HG03139 (cell line): ENCODE data around the gene RGR.

Experiments
- ATAC-seq: cut with Tn5 transposase; IDR thresholded peaks from one replicate; pipeline ENCODE4 v1.9.1; 2021; ENCODE audit not compliant: unreplicated experiment

Gene RGR

DNA sequence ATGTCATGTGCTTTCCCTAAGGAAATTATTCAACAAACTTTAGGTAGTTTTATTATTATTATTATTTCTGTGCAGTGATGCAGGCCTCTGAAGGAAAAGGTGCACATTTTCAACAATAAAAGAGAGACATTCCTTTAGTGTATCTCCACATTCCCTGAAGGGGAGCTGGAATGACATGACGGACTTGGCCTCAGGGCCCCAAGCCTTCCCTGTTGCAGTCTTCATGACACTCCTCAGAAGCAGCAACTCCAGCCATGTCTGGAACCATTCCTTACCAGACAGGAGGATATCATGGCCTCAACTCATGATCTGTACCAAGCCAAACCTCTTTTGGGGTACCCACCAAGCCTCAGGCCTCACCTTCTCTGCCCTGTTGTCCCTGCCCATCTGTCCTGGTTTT, 48.3 kb downstream of the RGR start:
- no peak for ATAC-seq

- no peak for ATAC-seq
These were observed 48.7 kb downstream of the RGR start for GRCh38 chr10:84293574-84294016.

DNA sequence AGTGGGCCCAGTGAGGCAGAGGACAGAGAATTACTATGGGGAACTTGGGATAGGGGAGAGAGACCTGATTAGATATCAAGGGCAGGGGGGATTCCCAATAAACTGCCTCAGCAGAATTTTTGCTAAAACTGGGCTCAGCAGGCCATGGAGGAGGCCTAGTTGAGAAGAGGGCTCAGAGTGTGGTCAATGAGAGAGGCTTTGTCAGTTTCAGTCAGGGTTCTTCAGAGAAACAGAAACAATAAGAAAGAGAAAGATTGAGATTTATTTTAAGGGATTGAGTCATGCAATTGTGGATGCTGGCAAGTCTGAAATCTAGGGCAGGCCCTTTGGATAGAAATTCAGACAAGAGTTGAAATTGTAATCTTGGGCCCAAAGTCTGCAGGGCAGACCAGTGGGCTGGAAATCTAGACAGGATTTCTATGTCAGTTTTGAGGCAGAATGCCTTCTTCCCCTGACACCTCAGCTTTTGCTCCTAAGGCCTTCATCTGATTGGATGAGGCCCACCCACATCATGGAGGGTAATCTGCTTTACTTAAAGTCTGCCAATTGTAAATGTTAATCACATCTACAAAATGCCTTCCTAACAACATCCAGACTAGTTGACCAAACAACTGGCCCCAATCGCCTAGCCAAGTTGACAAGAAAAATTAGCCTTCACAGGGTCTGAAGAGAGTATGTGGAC, 50.1 kb downstream of the RGR start:
- ATAC-seq, result no peak

- ATAC-seq, result no peak
These were observed 51.5 kb downstream of the RGR start for GRCh38 chr10:84296091-84296981.

GRCh38 chr10:84298057-84298456, 53.2 kb downstream of the RGR start:
- no peak for ATAC-seq

GRCh38 chr10:84302223-84302622, 57.4 kb downstream of the RGR start:
- no peak for ATAC-seq

- no peak for ATAC-seq
These were observed 62.0 kb downstream of the RGR start for GRCh38 chr10:84306751-84307384.

DNA sequence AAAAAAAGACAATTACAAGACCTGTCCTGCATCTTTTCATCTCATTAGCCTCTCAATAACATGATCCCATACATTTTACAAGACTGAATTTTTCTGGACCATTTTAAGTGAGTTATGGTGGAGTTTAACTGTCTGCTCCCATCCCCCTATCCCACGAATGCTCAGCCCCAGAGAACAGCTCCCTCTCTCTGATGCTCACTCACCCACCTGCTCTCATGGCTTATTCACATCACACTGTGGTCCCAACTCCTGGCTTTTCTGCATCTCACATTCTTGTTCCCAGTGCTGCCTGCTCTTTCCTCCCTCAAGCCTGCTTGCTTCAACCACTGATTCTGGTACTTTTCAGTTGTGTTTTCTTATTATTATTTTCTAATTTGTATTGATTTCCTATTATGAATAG, 63.2 kb downstream of the RGR start:
- ATAC-seq, result no peak

DNA sequence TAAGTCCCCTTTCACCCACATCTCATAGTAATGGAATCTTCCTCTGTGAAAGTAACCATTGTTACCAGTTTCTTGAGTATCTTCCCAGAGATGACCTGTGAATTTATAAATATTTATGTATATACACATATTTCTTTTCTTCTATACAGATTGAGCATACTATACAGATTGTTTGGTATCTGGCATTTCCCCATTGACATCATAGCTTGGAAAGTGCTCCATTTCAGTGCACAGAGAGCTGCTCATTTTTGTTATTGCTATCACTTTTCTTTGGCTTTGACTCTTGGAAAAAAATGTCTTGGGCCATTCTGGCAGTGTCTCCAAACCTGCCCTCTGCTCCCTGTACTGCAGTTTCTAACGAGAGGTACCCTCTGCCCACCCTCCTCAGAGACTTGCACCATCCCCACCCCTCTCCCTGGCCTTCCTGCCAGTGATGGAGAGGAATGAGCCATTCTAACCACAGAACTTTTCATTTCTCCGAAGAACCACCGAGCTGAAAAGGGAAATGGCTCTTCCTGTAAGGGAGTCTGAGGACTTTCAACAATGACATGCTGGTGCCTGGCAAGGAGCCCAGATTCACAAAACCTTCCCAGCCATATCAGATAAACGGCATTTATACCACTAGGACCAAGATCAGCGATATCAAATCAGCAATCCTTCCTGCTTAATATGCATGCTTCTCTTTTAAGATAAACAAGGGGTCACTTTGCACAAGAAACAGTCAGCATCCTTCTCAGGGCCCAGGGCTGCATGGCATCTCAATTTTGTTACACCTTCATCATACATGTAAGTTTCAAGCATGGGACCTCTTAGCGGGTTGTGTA, 63.8 kb downstream of the RGR start:
- no peak for ATAC-seq
